Measurements from ENCODE around the gene GHRH. TPM values are rescaled to one million over a fixed set of nuclear protein-coding genes. Genes with fewer than 3 reads are reported as not detected.

The GHRH gene, protein sequence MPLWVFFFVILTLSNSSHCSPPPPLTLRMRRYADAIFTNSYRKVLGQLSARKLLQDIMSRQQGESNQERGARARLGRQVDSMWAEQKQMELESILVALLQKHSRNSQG
- not detected in 2 replicates for total RNA-seq

DNA sequence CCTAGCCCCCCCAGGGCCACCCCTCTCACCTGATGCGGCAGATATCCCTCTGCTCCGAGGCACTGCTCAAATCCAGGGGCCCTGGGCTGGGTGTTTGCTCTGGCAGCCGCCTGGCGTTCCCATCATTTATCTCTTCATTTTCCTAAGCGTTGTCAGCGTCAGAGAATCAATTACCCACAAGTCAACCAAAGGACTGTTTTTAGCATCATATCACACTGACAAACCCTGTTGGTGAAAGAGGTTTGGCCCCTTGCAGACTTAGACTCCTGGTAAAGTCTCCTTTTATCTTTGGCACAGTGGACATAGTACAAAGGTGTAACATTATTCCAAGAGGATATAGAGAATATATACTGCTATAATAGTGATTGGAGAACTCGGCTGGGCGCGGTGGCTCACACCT is at the start of gene GHRH:
TSS of gene GHRH (minus strand) at position 101 of the 400 bp plus-strand sequence. CDS start 4,925 bp downstream, outside the sequence.

Other genes with a start within 250 kb of the GHRH start
- 5.8 and 6.7 TPM in 2 replicates for gene RBL1, start 165.8 kb downstream of the GHRH start, total RNA-seq
- 185 and 345 TPM in 2 replicates for gene RPN2, start 82.5 kb downstream of the GHRH start, total RNA-seq
- 0.39 and 2.5 TPM in 2 replicates for gene MROH8, start 82.3 kb downstream of the GHRH start, total RNA-seq
- gene MANBAL, start 27.8 kb upstream of the GHRH start, total RNA-seq = 33.7 and 39.0 TPM in 2 replicates
- gene SRC, start 84.3 kb upstream of the GHRH start, total RNA-seq = 13.1 and 44.4 TPM in 2 replicates